H9 (cell line): ENCODE data around the gene OPRD1. TPM values are rescaled to one million over a fixed set of nuclear protein-coding genes. Genes with fewer than 3 reads are reported as not detected.
A peak's percentile ranks its signal among the peaks of the same experiment; 100 is the strongest.

ENCODE experiments used
- DNase-seq: peaks from one replicate; pipeline ENCODE4 v3.0.0-alpha.2; 2017
- H2AFZ ChIP-seq: one replicate; pipeline ENCODE4 v1.6.1; 2013; ENCODE audit warnings: mild to moderate bottlenecking, low read length, control low read depth, moderate library complexity
- H2AK5ac ChIP-seq: 2 replicates; pipeline ENCODE4 v1.6.1; 2013; ENCODE audit warnings: low read length, control low read depth, mixed read lengths; ENCODE audit not compliant: insufficient read length
- H2BK120ac ChIP-seq: one replicate; pipeline ENCODE4 v1.6.1; 2013; ENCODE audit warnings: low read depth, mild to moderate bottlenecking, low read length, control low read depth, inconsistent platforms; ENCODE audit not compliant: poor library complexity, severe bottlenecking
- H2BK12ac ChIP-seq: 2 replicates; pipeline ENCODE4 v1.6.1; 2013; ENCODE audit warnings: low read length, control low read depth, mixed read lengths, low read depth; ENCODE audit not compliant: insufficient read length
- H2BK15ac ChIP-seq: 2 replicates; pipeline ENCODE4 v1.6.1; 2013; ENCODE audit warnings: low read depth, low read length, control low read depth
- H2BK20ac ChIP-seq: one replicate; pipeline ENCODE4 v1.6.1; 2013; ENCODE audit warnings: low read depth, mild to moderate bottlenecking, low read length, control low read depth, inconsistent platforms; ENCODE audit not compliant: poor library complexity, severe bottlenecking
- H2BK5ac ChIP-seq: 2 replicates; pipeline ENCODE4 v1.6.1; 2013; ENCODE audit warnings: low read length, control low read depth, mixed read lengths; ENCODE audit not compliant: insufficient read length
- H3K14ac ChIP-seq: 2 replicates; pipeline ENCODE4 v1.6.1; 2013; ENCODE audit warnings: low read length, control low read depth; ENCODE audit not compliant: insufficient read depth
- H3K18ac ChIP-seq: 2 replicates; pipeline ENCODE4 v1.6.1; 2013; ENCODE audit warnings: low read depth, mild to moderate bottlenecking, mixed read lengths, low read length, control low read depth; ENCODE audit not compliant: insufficient read length
- H3K23ac ChIP-seq: 2 replicates; pipeline ENCODE4 v1.6.1; 2013; ENCODE audit warnings: low read length, control low read depth, mixed read lengths, low read depth; ENCODE audit not compliant: insufficient read length
- H3K23me2 ChIP-seq: 2 replicates; pipeline ENCODE4 v1.6.1; 2013; ENCODE audit warnings: low read depth, mild to moderate bottlenecking, mixed read lengths, low read length, control low read depth; ENCODE audit not compliant: insufficient read length, poor library complexity, severe bottlenecking
- H3K27ac ChIP-seq: 2 replicates; pipeline ENCODE4 v1.5.1; 2013; ENCODE audit warnings: low read length, control low read depth, mixed read lengths, low read depth; ENCODE audit not compliant: insufficient read length
- H3K27me3 ChIP-seq: 2 replicates; pipeline ENCODE4 v1.6.1; 2013; ENCODE audit warnings: low read length, control low read depth, inconsistent platforms; ENCODE audit not compliant: insufficient read depth
- H3K4ac ChIP-seq: 2 replicates; pipeline ENCODE4 v1.6.1; 2013; ENCODE audit warnings: low read depth, mild to moderate bottlenecking, control low read depth, inconsistent platforms, low read length, moderate library complexity
- H3K4me1 ChIP-seq: 2 replicates; pipeline ENCODE4 v1.6.1; 2013; ENCODE audit warnings: low read length, control low read depth, inconsistent platforms; ENCODE audit not compliant: insufficient read depth
- H3K4me2 ChIP-seq: 2 replicates; pipeline ENCODE4 v1.6.1; 2013; ENCODE audit warnings: low read length, control low read depth, mixed read lengths; ENCODE audit not compliant: insufficient read length, insufficient read depth
- H3K56ac ChIP-seq: 2 replicates; pipeline ENCODE4 v1.6.1; 2013; ENCODE audit warnings: low read depth, mild to moderate bottlenecking, mixed read lengths, low read length, control low read depth; ENCODE audit not compliant: insufficient read length
- H3K79me1 ChIP-seq: 2 replicates; pipeline ENCODE4 v1.6.1; 2013; ENCODE audit warnings: low read depth, mild to moderate bottlenecking, moderate library complexity, low read length, control low read depth, inconsistent platforms; ENCODE audit not compliant: insufficient read depth, poor library complexity, severe bottlenecking
- H3K79me2 ChIP-seq: 2 replicates; pipeline ENCODE4 v1.6.1; 2013; ENCODE audit warnings: low read length, control low read depth, inconsistent platforms; ENCODE audit not compliant: insufficient read depth
- H3K9ac ChIP-seq: 2 replicates; pipeline ENCODE4 v1.6.1; 2013; ENCODE audit warnings: low read length, control low read depth, mixed read lengths; ENCODE audit not compliant: insufficient read length; ENCODE audit errors: extremely low read depth
- H3K9me3 ChIP-seq: one replicate; pipeline ENCODE4 v1.6.1; 2013; ENCODE audit warnings: low read depth, low read length, inconsistent platforms; ENCODE audit not compliant: control insufficient read depth
- H3T11ph ChIP-seq: one replicate; pipeline ENCODE4 v1.6.1; 2013; ENCODE audit warnings: mild to moderate bottlenecking, low read length, control low read depth, inconsistent platforms
- H4K20me1 ChIP-seq: one replicate; pipeline ENCODE4 v1.6.1; 2013; ENCODE audit not compliant: control insufficient read depth, insufficient read length, insufficient read depth
- H4K5ac ChIP-seq: 2 replicates; pipeline ENCODE4 v1.6.1; 2013; ENCODE audit warnings: low read depth, mild to moderate bottlenecking, mixed read lengths, low read length, control low read depth; ENCODE audit not compliant: insufficient read length
- H4K8ac ChIP-seq: replicated peaks from 2 replicates; pipeline ENCODE4 v1.6.1; 2013; ENCODE audit warnings: low read length, control low read depth, mixed read lengths, low read depth; ENCODE audit not compliant: insufficient read length
- H4K91ac ChIP-seq: 2 replicates; pipeline ENCODE4 v1.6.1; 2013; ENCODE audit warnings: low read depth, mild to moderate bottlenecking, moderate library complexity, mixed read lengths, low read length, control low read depth; ENCODE audit not compliant: insufficient read length
- H3K27ac Mint-ChIP-seq, 3 experiments: 2 replicates in 2 of 3; 3 replicates in 1 of 3; pipeline ENCODE4 v1.8.0; 2020 to 2021; ENCODE audit warnings: mixed read lengths in 3 of 3, mild to moderate bottlenecking in 1 of 3, moderate library complexity in 1 of 3
- H3K27me3 Mint-ChIP-seq: 2 replicates; pipeline ENCODE4 v1.8.0; 2021; ENCODE audit warnings: low read depth, mild to moderate bottlenecking, moderate library complexity, mixed read lengths
- H3K36me3 Mint-ChIP-seq, 3 experiments: 2 replicates in 2 of 3; 3 replicates in 1 of 3; pipeline ENCODE4 v1.8.0; 2020 to 2021; ENCODE audit warnings: low read depth in 3 of 3, mixed read lengths in 3 of 3; ENCODE audit not compliant: insufficient read depth in 1 of 3
- H3K4me1 Mint-ChIP-seq, 2 experiments: 2 replicates each; pipeline ENCODE4 v1.8.0; 2020; ENCODE audit warnings: mixed read lengths in 2 of 2
- H3K4me3 Mint-ChIP-seq, 2 experiments: 2 replicates in 1 of 2; 3 replicates in 1 of 2; pipeline ENCODE4 v1.8.0; 2020 to 2021; ENCODE audit warnings: mild to moderate bottlenecking in 2 of 2, mixed read lengths in 2 of 2, moderate library complexity in 1 of 2
- H3K9me3 Mint-ChIP-seq, 2 experiments: 2 replicates in 1 of 2; 3 replicates in 1 of 2; pipeline ENCODE4 v1.8.0; 2020; ENCODE audit warnings: mild to moderate bottlenecking in 2 of 2, mixed read lengths in 2 of 2, moderate library complexity in 1 of 2
- CTCF ChIP-seq: fragments of 200-600 bp; sonication (generic); conservative IDR thresholded peaks from 3 replicates; pipeline ENCODE4 v1.8.0; 2021; ENCODE audit warnings: antibody characterized with exemption, mild to moderate bottlenecking
- WGBS: extraction: QIAGEN DNeasy Blood & Tissue Kit; methylation state at CpG from one replicate; pipeline ENCODE4 v1.1.7; 2013; ENCODE audit warnings: missing lambda C conversion rate, low lambda C conversion rate, mixed read lengths; ENCODE audit not compliant: insufficient read length; ENCODE audit errors: extremely low coverage; 5-methylcytosine and 5-hydroxymethylcytosine counted together
- total RNA-seq: library from RNA; stranded (reverse); gene quantifications from 2 replicates; pipeline ENCODE4 v1.2.1, GENCODE V29; 2021

The OPRD1 gene
- total RNA-seq, 1 experiment from 2014 or later = 1.8 TPM

- Histone ChIP-seq H3K56ac (no peak overlapping the region), H4K20me1 (no peaks in the 10 kb centered on the region), H3K9me3 (no peaks in the 10 kb centered on the region), H2AFZ (no peak overlapping the region), H2AK5ac (no peak overlapping the region), H3K4ac (no peak overlapping the region), H4K8ac (no peak overlapping the region), H3K27me3 (no peaks in the 10 kb centered on the region), H3K14ac (0 out of 2 replicates have a peak overlapping the region, but pooled peaks have one; percentile 29), H3K23me2 (no peaks in the 10 kb centered on the region), H3K23ac (no peak overlapping the region), H3K27ac (no peak overlapping the region), H4K91ac (no peak overlapping the region), H2BK12ac (no peak overlapping the region), H3T11ph (no peak overlapping the region), H4K5ac (no peak overlapping the region), H2BK120ac (no peak overlapping the region), H2BK15ac (no peak overlapping the region), H3K79me1 (no peaks in the 10 kb centered on the region), H3K9ac (no peak overlapping the region), H3K79me2 (no peaks in the 10 kb centered on the region), H3K4me1 (no peaks in the 10 kb centered on the region), H2BK20ac (no peak overlapping the region), H3K18ac (peak overlapping the region; percentile 46), H2BK5ac (no peak overlapping the region), H3K4me2 (no peak overlapping the region)
- no CpG with 5 or more reads among the region's 3 CpGs for whole genome bisulfite sequencing
- peaks cover 30 to 35% of the 10 kb centered on the region in 2 experiments for H3K4me1 Mint-ChIP-seq
- H3K27ac Mint-ChIP-seq = peak overlapping the region in 1 of 3 experiments; percentile 57; a peak in 1 of 7 replicates
- no peak overlapping the region for H3K4me3 Mint-ChIP-seq
- H3K27me3 Mint-ChIP-seq = peaks cover 5% of the 10 kb centered on the region
- no peak for DNase-seq
- H3K9me3 Mint-ChIP-seq = peaks cover 2 to 3% of the 10 kb centered on the region in 2 experiments; a peak in 3 of 5 replicates
- peaks cover 0 to 2% (median 0%) of the 10 kb centered on the region in 3 experiments; a peak in 2 of 7 replicates for H3K36me3 Mint-ChIP-seq
- no peak for TF ChIP-seq CTCF
Measured at GRCh38 chr1:28804071-28804470, 7.9 kb upstream of the OPRD1 start.
